Measurements from ENCODE around the gene GRM4.

- no peak for TF ChIP-seq CTCF (IDR thresholded peaks at IDR 0.05)
- no peak for TF ChIP-seq POLR2A (IDR thresholded peaks at IDR 0.05)
These were observed 52.7 kb downstream of the GRM4 start for GRCh38 chr6:34093206-34093605.

Data from ovary (tissue), 3 donors.